SK-N-SH treated with all-trans-retinoic acid at 6 μM for 48 hours (cell line): ENCODE measurements around the gene CD4.

Experiments used
- RARB ChIP-seq: fragments of 250-450 bp; sonication (Bioruptor Pico); IDR thresholded peaks from 2 replicates; pipeline ENCODE4 v1.8.0; 2021; ENCODE audit warnings: mild to moderate bottlenecking, moderate library complexity
- ZNF8 ChIP-seq: fragments of 450-650 bp; formaldehyde crosslinking; IDR thresholded peaks from 2 replicates; pipeline ENCODE4 v1.5.0; 2020; ENCODE audit warnings: mild to moderate bottlenecking, moderate library complexity
- TF ChIP-seq, protein P1 (sequence below): fragments of 250-450 bp; sonication (Bioruptor Pico); IDR thresholded peaks from 2 replicates; pipeline ENCODE4 v1.8.0; 2020; ENCODE audit warnings: mild to moderate bottlenecking, moderate library complexity, borderline replicate concordance

DNA sequence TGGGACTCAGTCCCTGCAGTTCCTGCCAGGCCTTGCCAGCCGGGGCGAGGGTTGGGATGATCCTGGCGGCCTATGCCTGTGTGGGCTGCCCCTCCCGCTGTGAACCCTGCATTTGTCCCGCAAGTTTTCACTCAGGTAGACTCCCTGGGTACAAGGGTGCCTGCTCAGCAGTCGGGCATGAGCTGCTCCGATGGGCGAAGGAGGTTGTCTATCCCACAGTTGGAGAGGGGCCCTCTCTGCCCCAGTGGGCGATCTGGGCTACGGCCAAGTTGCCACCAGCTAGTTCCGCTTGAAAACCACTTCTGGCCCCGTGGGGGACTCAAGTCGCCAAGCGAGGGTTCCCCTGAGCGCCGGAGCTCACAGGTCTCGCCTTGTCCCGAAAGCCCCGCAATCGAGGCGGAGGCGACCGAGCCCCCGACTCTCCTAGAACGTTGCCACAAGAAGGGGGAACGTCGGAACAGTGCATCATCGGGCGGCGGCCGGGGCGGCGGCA is 77.6 kb downstream of the CD4 start:
- TF ChIP-seq, protein P1, sequence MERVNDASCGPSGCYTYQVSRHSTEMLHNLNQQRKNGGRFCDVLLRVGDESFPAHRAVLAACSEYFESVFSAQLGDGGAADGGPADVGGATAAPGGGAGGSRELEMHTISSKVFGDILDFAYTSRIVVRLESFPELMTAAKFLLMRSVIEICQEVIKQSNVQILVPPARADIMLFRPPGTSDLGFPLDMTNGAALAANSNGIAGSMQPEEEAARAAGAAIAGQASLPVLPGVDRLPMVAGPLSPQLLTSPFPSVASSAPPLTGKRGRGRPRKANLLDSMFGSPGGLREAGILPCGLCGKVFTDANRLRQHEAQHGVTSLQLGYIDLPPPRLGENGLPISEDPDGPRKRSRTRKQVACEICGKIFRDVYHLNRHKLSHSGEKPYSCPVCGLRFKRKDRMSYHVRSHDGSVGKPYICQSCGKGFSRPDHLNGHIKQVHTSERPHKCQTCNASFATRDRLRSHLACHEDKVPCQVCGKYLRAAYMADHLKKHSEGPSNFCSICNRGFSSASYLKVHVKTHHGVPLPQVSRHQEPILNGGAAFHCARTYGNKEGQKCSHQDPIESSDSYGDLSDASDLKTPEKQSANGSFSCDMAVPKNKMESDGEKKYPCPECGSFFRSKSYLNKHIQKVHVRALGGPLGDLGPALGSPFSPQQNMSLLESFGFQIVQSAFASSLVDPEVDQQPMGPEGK (CRISPR knock-in tag): no peak
- TF ChIP-seq ZNF8 (CRISPR knock-in tag) (no peak), RARB (CRISPR knock-in tag) (no peak)
